Endothelial cell (in vitro differentiated cells): ENCODE data around the gene PRELID3B. TPM values are rescaled to one million over a fixed set of nuclear protein-coding genes. Genes with fewer than 3 reads are reported as not detected.

ENCODE experiments used
- DNase-seq: peaks from one replicate; pipeline ENCODE4 v3.0.0; 2021; ENCODE audit warnings: low spot score
- H3K27ac Mint-ChIP-seq: one replicate; pipeline ENCODE4 v1.8.0; 2021; ENCODE audit warnings: mixed read lengths, inconsistent platforms; ENCODE audit not compliant: unreplicated experiment
- H3K27me3 Mint-ChIP-seq: one replicate; pipeline ENCODE4 v1.8.0; 2021; ENCODE audit warnings: mild to moderate bottlenecking, moderate library complexity, mixed read lengths, inconsistent platforms; ENCODE audit not compliant: unreplicated experiment
- H3K36me3 Mint-ChIP-seq: one replicate; pipeline ENCODE4 v1.8.0; 2021; ENCODE audit warnings: mild to moderate bottlenecking, low read depth, mixed read lengths, inconsistent platforms; ENCODE audit not compliant: unreplicated experiment
- H3K4me1 Mint-ChIP-seq: one replicate; pipeline ENCODE4 v1.8.0; 2021; ENCODE audit warnings: mild to moderate bottlenecking, mixed read lengths, inconsistent platforms; ENCODE audit not compliant: unreplicated experiment
- H3K4me3 Mint-ChIP-seq: one replicate; pipeline ENCODE4 v1.8.0; 2021; ENCODE audit warnings: mild to moderate bottlenecking, mixed read lengths, inconsistent platforms; ENCODE audit not compliant: unreplicated experiment
- H3K9me3 Mint-ChIP-seq: one replicate; pipeline ENCODE4 v1.8.0; 2021; ENCODE audit warnings: mixed read lengths, inconsistent platforms; ENCODE audit not compliant: unreplicated experiment
- CTCF ChIP-seq: fragments of 200-600 bp; sonication (generic); IDR thresholded peaks from one replicate; pipeline ENCODE4 v1.5.0; 2021; ENCODE audit warnings: antibody characterized with exemption; ENCODE audit not compliant: unreplicated experiment
- total RNA-seq: library from RNA; stranded (reverse); fragmentation: NEBNext Ultra II Directional; extraction: Animal tissue kit (Norgen Biotek cat#: 25700); gene quantifications from one replicate; pipeline ENCODE4 v1.2.1, GENCODE V29; 2021; ENCODE audit not compliant: unreplicated experiment

The PRELID3B gene
- total RNA-seq, 1 donor from 2014 or later = 40.2 TPM

GRCh38 chr20:59010995-59011873 lies 31.4 kb downstream of the PRELID3B start:
- H3K27ac Mint-ChIP-seq = peak overlapping the region; percentile 100
- H3K27me3 Mint-ChIP-seq = peaks cover 14% of the 10 kb centered on the region
- peaks cover 47% of the 10 kb centered on the region for H3K4me1 Mint-ChIP-seq
- no peaks in the 10 kb centered on the region for H3K9me3 Mint-ChIP-seq
- H3K4me3 Mint-ChIP-seq = peak overlapping the region; percentile 75
- peak; percentile 79 for DNase-seq
- no peaks in the 10 kb centered on the region for H3K36me3 Mint-ChIP-seq
- TF ChIP-seq CTCF = no peak

- peak overlapping the region; percentile 75 for H3K4me3 Mint-ChIP-seq
- no peaks in the 10 kb centered on the region for H3K9me3 Mint-ChIP-seq
- peak overlapping the region; percentile 100 for H3K27ac Mint-ChIP-seq
- TF ChIP-seq CTCF = no peak
- H3K4me1 Mint-ChIP-seq = peaks cover 48% of the 10 kb centered on the region
- peaks cover 16% of the 10 kb centered on the region for H3K27me3 Mint-ChIP-seq
- DNase-seq = peak; percentile 9
- H3K36me3 Mint-ChIP-seq = no peaks in the 10 kb centered on the region
Observed at GRCh38 chr20:59010321-59010994, 32.1 kb downstream of the PRELID3B start.

- no peak overlapping the region for H3K4me3 Mint-ChIP-seq
- no peak for TF ChIP-seq CTCF
- no peaks in the 10 kb centered on the region for H3K9me3 Mint-ChIP-seq
- peak overlapping the region; percentile 100 for H3K27ac Mint-ChIP-seq
- H3K27me3 Mint-ChIP-seq = peaks cover 19% of the 10 kb centered on the region
- peaks cover 5% of the 10 kb centered on the region for H3K36me3 Mint-ChIP-seq
- H3K4me1 Mint-ChIP-seq = peaks cover 56% of the 10 kb centered on the region
- DNase-seq = no peak
Observed at GRCh38 chr20:59008715-59009336, 33.8 kb downstream of the PRELID3B start.

GRCh38 chr20:59007665-59008511 lies 34.7 kb downstream of the PRELID3B start:
- Mint-ChIP-seq H3K36me3 (peaks cover 12% of the 10 kb centered on the region), H3K4me3 (peak overlapping the region; percentile 67), H3K4me1 (peaks cover 61% of the 10 kb centered on the region), H3K27me3 (peaks cover 19% of the 10 kb centered on the region), H3K27ac (peak overlapping the region; percentile 67), H3K9me3 (no peaks in the 10 kb centered on the region)
- TF ChIP-seq CTCF = no peak
- DNase-seq = no peak
